ENCODE results near the gene PAFAH1B1.

GRCh38 chr17:2703181-2703580, 109.7 kb downstream of the PAFAH1B1 start:
- TF ChIP-seq CTCF (IDR thresholded peaks at IDR 0.05; ENCODE audit: low read depth, low read length, poor library complexity, severe bottlenecking) (no peak), EZH2phosphoT487 (IDR thresholded peaks at IDR 0.05; ENCODE audit: borderline replicate concordance, low read length) (no peak)

All from DOHH2 (cell line).